Measurements from ENCODE around the gene NR1H4. TPM values are rescaled to one million over a fixed set of nuclear protein-coding genes. Genes with fewer than 3 reads are reported as not detected.
A peak's percentile ranks its signal among the peaks of the same experiment; 100 is the strongest.
"Not testable (repeated sequence)": the region's sequence is repeated elsewhere in the genome, so short reads cannot be mapped to it uniquely, and the experiment has no call there.

Gene NR1H4
- total RNA-seq, 1 experiment from 2014 or later: 0.55 TPM

- H3K36me3 ChIP-seq: peaks cover 5% of the 10 kb centered on the region
- peaks cover 7% of the 10 kb centered on the region; the same call in 1 of the 2 replicates for H3K27me3 ChIP-seq (replicated peaks)
- peaks cover 21% of the 10 kb centered on the region for H3K4me1 ChIP-seq (replicated peaks)
- H3K27ac ChIP-seq: peak within 1 kb of the TSS; percentile 89
- peak; percentile 90 for DNase-seq (ENCODE audit: low read depth in 1 of 2, low spot score in 2 of 2)
- no peaks in the 10 kb centered on the region; the same call in 1 of the 2 replicates for H3K9me3 ChIP-seq (replicated peaks)
- H3K4me3 ChIP-seq: peak within 1 kb of the TSS; percentile 81
Measured at GRCh38 chr12:100573292-100574186, 99.9 kb downstream of the NR1H4 start, which contains the start of gene GAS2L3. TSS of gene GAS2L3 (plus strand) at chr12:100573684. CDS start at chr12:100594905, 21,221 bp downstream.

GRCh38 chr12:100574187-100575074 lies 100.8 kb downstream of the NR1H4 start:
- Histone ChIP-seq H3K27me3 (replicated peaks) (no peaks in the 10 kb centered on the region), H3K4me3 (peak overlapping the region; percentile 81), H3K27ac (peak overlapping the region; percentile 89), H3K9me3 (replicated peaks) (no peaks in the 10 kb centered on the region; the same call in 1 of the 2 replicates), H3K4me1 (replicated peaks) (peaks cover 21% of the 10 kb centered on the region), H3K36me3 (peaks cover 10% of the 10 kb centered on the region)
- no peak for DNase-seq (ENCODE audit: low read depth in 1 of 2, low spot score in 2 of 2)

GRCh38 chr12:100576331-100577036 lies 102.8 kb downstream of the NR1H4 start:
- Histone ChIP-seq H3K27ac (peak overlapping the region; percentile 29), H3K4me1 (replicated peaks) (peaks cover 21% of the 10 kb centered on the region)

GRCh38 chr12:100578923-100579322 lies 105.3 kb downstream of the NR1H4 start:
- no peaks in the 10 kb centered on the region for H3K27me3 ChIP-seq (replicated peaks)
- no peak for DNase-seq (ENCODE audit: low read depth in 1 of 2, low spot score in 2 of 2)
- peaks cover 6% of the 10 kb centered on the region; the same call in 1 of the 2 replicates for H3K9me3 ChIP-seq (replicated peaks)
- no peak overlapping the region for H3K4me3 ChIP-seq
- peaks cover 16% of the 10 kb centered on the region for H3K4me1 ChIP-seq (replicated peaks)
- no peak overlapping the region for H3K27ac ChIP-seq
- peaks cover 11% of the 10 kb centered on the region for H3K36me3 ChIP-seq

More at GRCh38 chr12:100576331-100577036, 102.8 kb downstream of the NR1H4 start:
- H3K9me3 ChIP-seq (replicated peaks): no peaks in the 10 kb centered on the region; the same call in 1 of the 2 replicates
- peak in 1 of 2 experiments; percentile 40 for DNase-seq (ENCODE audit: low read depth in 1 of 2, low spot score in 2 of 2)
- H3K36me3 ChIP-seq: peaks cover 10% of the 10 kb centered on the region
- H3K27me3 ChIP-seq (replicated peaks): no peaks in the 10 kb centered on the region
- no peak overlapping the region for H3K4me3 ChIP-seq

GRCh38 chr12:100579844-100580243 lies 106.2 kb downstream of the NR1H4 start:
- H3K4me3 ChIP-seq: no peak overlapping the region
- peaks cover 13% of the 10 kb centered on the region for H3K4me1 ChIP-seq (replicated peaks)
- no peaks in the 10 kb centered on the region for H3K27me3 ChIP-seq (replicated peaks)
- peaks cover 14% of the 10 kb centered on the region for H3K36me3 ChIP-seq
- no peak for DNase-seq (ENCODE audit: low read depth in 1 of 2, low spot score in 2 of 2)
- H3K27ac ChIP-seq: no peak overlapping the region
- H3K9me3 ChIP-seq (replicated peaks): peaks cover 6% of the 10 kb centered on the region; the same call in 1 of the 2 replicates

GRCh38 chr12:100584256-100584655 lies 110.6 kb downstream of the NR1H4 start:
- H3K36me3 ChIP-seq: peaks cover 14% of the 10 kb centered on the region; the same call in 1 of the 2 replicates
- DNase-seq (ENCODE audit: low read depth in 1 of 2, low spot score in 2 of 2): no peak
- no peak overlapping the region for H3K4me3 ChIP-seq
- H3K27ac ChIP-seq: no peak overlapping the region
- no peaks in the 10 kb centered on the region for H3K4me1 ChIP-seq (replicated peaks)
- H3K27me3 ChIP-seq (replicated peaks): no peaks in the 10 kb centered on the region
- H3K9me3 ChIP-seq (replicated peaks): peaks cover 6% of the 10 kb centered on the region

GRCh38 chr12:100591979-100592378 lies 118.3 kb downstream of the NR1H4 start:
- 0 out of 2 replicates have a peak, but pooled peaks cover 3% of the 10 kb centered on the region for H3K36me3 ChIP-seq
- H3K27ac ChIP-seq: no peak overlapping the region
- no peak overlapping the region for H3K4me3 ChIP-seq
- no peaks in the 10 kb centered on the region; the same call in 1 of the 2 replicates for H3K9me3 ChIP-seq (replicated peaks)
- DNase-seq (ENCODE audit: low read depth in 1 of 2, low spot score in 2 of 2): no peak
- H3K27me3 ChIP-seq (replicated peaks): no peaks in the 10 kb centered on the region
- H3K4me1 ChIP-seq (replicated peaks): peaks cover 5% of the 10 kb centered on the region; the same call in 1 of the 2 replicates

- Histone ChIP-seq H3K4me1 (replicated peaks) (peaks cover 5% of the 10 kb centered on the region; the same call in 1 of the 2 replicates), H3K9me3 (replicated peaks) (no peaks in the 10 kb centered on the region), H3K4me3 (no peak overlapping the region), H3K27me3 (replicated peaks) (no peaks in the 10 kb centered on the region), H3K36me3 (0 out of 2 replicates have a peak, but pooled peaks cover 3% of the 10 kb centered on the region), H3K27ac (peak overlapping the region; percentile 43)
- DNase-seq (ENCODE audit: low read depth in 1 of 2, low spot score in 2 of 2): peak in 1 of 2 experiments; percentile 11
Measured at GRCh38 chr12:100593490-100593889, 119.8 kb downstream of the NR1H4 start.

- no peak overlapping the region for H3K27ac ChIP-seq
- no peaks in the 10 kb centered on the region for H3K4me1 ChIP-seq (replicated peaks)
- H3K9me3 ChIP-seq (replicated peaks): no peaks in the 10 kb centered on the region
- H3K36me3 ChIP-seq: peaks cover 10% of the 10 kb centered on the region
- no peaks in the 10 kb centered on the region for H3K27me3 ChIP-seq (replicated peaks)
- no peak for DNase-seq (ENCODE audit: low read depth in 1 of 2, low spot score in 2 of 2)
- no peak overlapping the region for H3K4me3 ChIP-seq
Measured at GRCh38 chr12:100601626-100602025, 128.0 kb downstream of the NR1H4 start.

GRCh38 chr12:100602997-100603396 lies 129.3 kb downstream of the NR1H4 start:
- DNase-seq (ENCODE audit: low read depth in 1 of 2, low spot score in 2 of 2); H3K27me3 ChIP-seq (replicated peaks); H3K27ac ChIP-seq; H3K4me1 ChIP-seq (replicated peaks); H3K4me3 ChIP-seq; H3K9me3 ChIP-seq (replicated peaks): not testable (repeated sequence)
- peaks cover 10% of the 10 kb centered on the region for H3K36me3 ChIP-seq

- no peak for DNase-seq (ENCODE audit: low read depth in 1 of 2, low spot score in 2 of 2)
- Histone ChIP-seq H3K36me3 (peaks cover 15% of the 10 kb centered on the region), H3K27me3 (replicated peaks) (no peaks in the 10 kb centered on the region), H3K9me3 (replicated peaks) (no peaks in the 10 kb centered on the region), H3K4me1 (replicated peaks) (no peaks in the 10 kb centered on the region), H3K4me3 (no peak overlapping the region), H3K27ac (no peak overlapping the region)
Measured at GRCh38 chr12:100608776-100609175, 135.1 kb downstream of the NR1H4 start.

GRCh38 chr12:100610666-100611430 lies 137.2 kb downstream of the NR1H4 start:
- Histone ChIP-seq H3K4me1 (replicated peaks) (no peaks in the 10 kb centered on the region), H3K27ac (no peak overlapping the region), H3K36me3 (peaks cover 23% of the 10 kb centered on the region), H3K27me3 (replicated peaks) (no peaks in the 10 kb centered on the region), H3K9me3 (replicated peaks) (no peaks in the 10 kb centered on the region), H3K4me3 (no peak overlapping the region)
- DNase-seq (ENCODE audit: low read depth in 1 of 2, low spot score in 2 of 2): no peak
